HG03060 (cell line): ENCODE data around the gene BANF2.

Experiments used
- ATAC-seq: cut with Tn5 transposase; IDR thresholded peaks from one replicate; pipeline ENCODE4 v1.9.1; 2021; ENCODE audit warnings: low read depth, moderate number of reproducible peaks; ENCODE audit not compliant: unreplicated experiment

The BANF2 gene

DNA sequence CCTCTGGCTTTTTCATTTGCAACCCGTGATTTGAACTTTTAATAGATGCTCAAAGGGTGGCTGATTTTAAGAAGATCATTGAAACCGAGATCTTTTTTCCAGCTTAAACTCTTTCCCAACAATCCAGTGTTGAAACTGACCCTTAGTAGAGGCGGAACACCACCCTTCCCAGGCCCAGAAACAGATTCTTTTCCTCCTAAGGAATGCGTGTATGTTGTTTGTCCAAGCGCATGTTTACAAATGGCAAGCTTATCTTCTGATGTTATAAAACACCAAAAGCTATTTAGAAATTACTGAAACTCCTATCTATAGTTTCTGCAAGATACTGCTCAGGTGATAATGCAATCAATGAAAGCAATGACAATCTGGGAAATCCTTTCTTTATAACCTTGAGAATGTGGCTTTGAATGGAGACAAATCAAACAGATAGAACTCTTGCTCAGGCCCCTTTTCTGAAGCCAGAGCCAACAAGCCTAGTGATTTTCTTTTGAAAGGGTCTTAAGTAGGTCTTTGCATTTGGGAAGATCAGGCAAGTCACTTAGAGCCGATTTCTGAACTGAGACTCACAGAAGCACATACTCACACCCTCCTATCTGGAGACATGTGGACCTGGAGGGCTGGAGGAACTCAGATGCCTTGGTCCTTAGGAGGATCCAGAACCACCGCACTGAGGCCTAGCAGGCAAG, 9.1 kb downstream of the BANF2 start:
- no peak for ATAC-seq

DNA sequence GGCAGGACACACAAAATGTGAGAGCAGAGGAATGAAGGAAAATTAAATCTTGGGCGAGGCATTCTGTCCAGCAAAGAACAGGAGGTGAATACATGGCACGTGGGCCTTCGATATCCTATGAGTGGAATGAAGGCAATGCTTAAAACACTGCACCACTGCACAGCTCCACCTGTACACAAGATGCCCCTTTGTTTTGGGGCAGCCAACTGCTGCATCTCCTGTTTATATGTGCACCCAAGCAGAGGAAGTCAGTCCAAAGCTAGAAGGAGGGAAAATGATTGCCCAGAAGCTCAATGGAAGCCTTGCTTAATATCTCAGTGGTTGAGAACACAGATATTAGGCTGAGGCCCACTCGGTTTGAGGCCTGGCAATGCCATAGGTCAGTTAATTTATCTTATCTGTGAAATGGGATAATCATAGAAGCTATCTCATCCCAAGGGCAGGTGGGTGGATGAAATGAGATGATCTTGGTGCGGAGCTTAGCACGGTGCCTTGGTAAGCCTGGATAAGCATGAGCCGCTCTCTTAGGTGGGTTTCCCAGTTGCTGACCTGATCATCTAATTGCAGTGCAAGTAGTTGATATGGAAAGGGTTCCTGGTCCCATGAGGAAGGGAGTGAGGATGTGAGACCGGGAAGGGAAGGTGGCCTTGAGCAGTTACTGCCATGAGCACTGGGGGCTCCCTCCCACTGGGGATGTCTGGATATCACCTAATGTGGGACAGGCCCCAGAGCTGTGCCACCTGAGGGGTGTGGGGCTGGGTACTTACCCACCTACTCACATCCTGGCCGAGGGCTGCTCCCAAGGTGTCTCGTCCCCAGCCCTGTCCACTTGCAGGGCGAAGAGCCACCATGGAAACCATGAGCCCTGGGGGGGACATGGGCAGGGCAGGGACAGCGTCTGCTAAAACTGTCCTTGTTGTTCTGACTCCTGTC, 9.9 kb downstream of the BANF2 start:
- no peak for ATAC-seq

DNA sequence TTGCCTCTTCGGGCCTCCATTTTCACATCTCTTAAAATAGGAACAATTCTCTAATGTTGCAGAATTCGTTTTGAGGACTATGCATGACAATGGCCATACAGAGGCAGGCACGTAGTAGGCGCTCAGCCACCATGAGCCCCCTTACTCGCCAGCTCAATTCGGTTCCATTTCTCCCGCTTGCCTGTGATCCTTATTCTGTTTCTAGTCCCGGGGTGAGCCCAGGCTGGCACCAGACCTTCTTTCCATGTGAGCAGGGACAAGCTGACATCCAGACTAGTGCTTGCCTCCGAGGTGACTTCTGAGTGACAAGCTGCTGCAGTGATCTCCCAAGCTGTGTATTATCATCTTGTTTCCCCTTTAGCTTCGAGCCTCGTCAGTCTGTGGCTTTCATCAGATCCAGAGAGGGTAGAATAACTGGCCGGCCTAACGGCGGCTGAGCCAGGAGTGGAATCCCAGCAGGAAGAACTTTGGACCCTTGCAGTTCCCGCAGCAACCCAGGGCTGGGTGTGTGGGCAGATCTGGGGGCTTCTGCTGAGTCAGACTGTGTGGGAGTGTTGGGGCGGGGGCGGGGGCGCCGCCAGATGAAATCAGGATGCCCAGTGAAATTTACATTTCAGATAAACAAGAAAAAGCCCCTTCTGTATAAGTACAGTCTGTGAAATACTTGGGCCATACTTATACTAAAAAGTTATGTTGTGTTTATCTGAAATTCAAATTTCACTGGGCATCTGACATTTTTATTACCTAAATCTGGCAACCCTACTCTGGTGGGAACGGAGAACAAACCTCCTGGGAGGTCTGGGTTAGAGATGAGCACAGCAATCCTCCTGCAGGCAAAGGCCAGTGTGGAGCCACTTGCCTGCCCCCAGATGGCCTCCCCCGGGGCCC, 10.9 kb downstream of the BANF2 start:
- ATAC-seq: no peak

DNA sequence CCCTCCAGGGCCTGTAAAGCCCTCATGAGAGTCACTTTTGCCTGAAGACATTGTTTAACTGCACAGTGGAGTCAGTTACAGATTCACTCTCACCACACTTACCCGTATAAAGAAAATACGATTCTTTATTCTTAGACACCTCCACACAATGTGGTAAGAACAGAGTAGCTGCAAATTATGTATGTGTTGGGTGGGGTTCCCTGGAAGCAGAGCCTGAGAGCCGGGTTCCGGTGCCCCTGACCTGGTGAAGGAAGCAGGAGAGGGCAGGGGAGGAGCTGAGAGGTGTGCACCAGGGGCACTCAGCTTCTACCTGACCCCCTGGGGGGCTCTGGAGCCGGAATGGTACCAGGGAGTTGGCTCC, 11.5 kb downstream of the BANF2 start:
- ATAC-seq: no peak

DNA sequence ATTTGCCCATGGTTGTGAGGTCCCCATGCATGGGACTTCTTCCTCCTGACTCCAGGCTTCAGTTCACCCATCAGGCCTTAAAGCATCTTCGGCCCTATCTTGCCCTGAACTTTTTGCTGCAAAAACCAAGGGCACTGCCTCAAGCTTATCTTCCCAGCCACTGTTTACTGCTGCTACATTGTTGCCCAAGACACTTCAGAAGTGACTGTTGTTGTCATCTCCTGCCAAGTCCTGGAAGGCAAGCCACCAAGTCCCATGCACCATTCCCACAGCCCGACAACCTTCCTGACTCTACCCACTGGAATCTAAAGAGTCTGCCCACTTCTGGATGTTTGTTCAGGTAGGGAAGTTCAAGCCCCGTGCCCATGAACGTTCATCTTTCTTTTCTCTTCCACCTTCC, 12.4 kb downstream of the BANF2 start:
- no peak for ATAC-seq

DNA sequence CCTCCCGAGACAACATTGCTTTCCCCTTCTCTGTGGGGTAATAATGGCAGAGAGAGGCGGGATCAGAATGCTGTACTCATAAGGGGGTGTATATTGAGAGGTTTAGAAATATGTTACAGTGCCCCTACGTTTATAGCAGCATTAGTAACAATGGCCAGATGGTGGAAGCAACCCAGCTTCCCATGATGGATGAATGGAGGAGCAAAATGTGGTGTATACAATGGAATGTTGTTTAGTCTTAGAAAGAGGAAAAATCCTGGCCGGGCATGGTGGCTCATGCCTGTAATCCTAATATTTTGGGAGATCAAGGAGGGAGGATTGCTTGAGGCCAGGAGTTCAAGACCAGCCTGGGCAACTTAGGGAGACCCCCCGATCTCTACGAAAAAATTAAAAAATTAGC, 12.9 kb downstream of the BANF2 start:
- no peak for ATAC-seq

DNA sequence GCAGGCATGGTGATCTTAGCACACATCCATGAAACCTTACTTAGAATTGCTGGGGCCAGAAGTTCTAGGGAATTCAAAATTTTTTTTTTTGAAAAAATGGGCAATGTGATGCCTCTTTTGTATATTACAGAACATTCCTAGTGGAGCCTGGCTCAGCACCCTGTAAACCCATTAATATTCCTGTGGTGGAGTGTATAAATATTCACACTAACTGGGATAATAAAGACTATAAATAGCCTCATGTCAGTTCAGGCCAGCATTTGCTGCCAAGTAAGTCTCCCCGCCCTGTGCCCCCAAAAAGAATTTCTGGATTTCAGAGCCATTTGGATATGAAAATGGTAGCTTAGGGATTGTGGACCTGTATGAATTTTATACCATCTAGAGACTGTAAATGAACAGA, 14.8 kb downstream of the BANF2 start:
- ATAC-seq: no peak

DNA sequence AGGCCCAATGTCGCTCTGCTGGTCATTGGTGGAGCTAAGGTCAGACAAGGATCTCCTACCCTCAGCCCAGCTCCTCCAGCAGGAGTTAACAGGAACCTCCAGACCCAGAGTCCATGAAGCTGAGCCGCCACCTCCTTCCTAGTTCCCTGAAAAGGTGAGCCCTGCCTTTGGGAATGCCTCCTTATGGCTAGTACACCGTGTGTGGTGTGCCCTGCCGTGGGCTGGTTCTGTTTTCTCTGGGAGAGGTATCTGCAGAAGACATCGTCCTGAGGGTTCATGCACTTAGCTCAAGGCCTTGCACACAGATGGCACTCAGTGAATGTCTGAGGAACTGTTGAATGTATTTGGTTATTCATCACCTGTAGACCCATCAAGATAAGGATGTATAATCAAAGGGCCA, 15.3 kb downstream of the BANF2 start:
- ATAC-seq: no peak

DNA sequence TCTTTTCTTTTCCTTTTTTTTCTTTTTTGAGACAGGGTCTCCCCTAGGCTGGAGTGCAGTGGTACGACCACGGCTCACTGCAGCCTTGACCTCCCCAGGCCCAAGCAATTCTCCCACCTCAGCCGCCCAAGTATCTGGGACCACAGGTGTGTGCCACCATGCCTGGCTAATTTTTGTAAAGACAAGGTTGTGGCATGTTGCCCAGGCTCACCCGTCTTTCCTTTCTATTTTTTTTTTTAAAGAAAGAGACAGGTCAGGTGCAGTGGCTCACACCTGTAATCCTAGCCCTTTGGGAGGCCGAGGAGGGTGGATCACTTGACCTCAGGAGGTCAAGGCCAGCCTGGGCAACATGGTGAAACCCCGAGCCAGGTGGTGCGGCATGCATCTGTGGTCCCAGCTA, 16.6 kb downstream of the BANF2 start:
- no peak for ATAC-seq

DNA sequence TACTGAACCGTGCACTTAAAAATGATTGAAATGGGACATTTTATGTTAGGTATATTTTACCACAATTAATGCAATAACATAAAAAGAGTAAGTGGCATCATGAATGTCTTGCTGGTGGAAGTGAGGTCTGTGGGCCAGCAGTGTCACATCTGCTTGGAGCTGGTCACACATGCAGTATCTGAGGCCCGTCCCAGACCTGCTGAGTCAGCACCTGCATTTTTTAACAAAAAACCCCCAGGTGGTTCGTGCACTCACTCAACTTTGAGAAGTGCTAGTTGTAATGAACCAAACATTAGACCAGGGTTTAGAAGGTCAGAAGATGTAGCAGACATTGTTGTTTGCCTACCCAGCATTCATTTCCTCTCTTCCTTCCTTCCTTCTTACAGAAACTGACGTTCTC, 21.0 kb downstream of the BANF2 start:
- ATAC-seq: no peak

DNA sequence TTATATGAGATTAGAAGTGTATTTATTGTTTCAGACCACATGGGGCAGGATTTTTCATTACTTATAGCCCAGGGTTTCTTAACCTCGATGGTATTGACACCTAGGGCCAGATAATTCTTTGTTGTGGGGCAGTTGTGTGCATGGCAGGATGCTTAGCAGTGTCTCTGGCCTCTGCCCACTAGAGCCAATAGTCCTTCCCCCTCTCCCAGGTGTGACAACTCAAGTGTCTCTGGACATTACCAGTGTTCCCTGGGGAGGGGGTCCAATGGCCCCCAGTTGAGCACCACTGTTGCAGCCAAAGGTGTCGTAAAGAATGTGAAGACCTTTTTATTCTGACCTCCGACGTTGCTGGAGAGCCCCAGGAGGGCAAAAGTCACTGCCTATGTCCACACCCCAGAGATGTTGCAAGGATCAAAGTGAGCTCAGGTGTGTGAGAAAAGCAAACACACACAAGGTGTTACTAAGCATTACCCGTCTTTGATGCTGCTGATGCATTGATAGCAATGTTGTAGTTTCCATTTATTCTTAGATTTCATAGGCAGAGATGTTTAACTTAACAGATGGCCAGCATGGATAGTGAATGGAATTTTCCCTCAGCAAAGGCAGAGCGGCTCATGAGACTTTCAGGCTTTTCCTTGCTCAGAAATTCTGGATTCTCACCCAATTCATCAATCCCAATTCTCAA, 22.2 kb downstream of the BANF2 start:
- no peak for ATAC-seq

DNA sequence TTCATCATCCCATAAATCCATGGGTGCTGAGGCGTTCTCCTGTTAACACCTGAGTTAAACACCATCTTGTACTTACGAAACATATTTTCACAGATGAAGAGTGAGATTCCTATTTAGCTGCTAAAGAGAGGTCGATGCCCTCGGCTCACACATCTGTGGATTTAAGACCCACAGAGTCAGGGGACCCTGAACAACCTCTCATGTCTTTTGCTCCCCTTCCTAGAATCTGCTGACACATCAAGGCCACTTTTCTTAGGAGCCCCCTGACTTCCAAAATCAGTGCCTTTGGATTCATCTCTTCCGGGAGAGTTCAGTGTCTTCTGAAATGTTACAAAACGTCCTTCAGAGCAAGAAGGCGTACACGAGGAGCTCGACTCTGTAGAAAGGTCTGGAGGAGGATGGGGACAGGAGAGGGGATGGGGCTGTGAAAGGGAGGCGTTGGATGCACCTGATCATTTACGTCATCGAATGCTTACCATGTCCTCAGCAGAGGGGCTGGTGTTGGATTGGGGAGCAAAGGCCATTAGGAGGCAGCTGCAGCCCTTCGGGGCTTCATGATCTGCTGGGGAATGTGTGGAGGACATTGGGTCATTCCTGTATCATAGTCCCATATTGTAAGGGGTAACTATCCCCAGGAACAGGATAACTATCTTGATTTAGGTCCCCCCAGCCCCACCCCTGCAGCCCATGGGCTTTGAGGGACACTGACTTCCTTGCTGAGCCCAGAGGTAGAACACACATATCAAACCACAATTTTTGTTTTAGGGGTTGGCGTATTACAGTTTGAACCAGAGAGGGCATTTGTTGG, 22.9 kb downstream of the BANF2 start:
- ATAC-seq: no peak

DNA sequence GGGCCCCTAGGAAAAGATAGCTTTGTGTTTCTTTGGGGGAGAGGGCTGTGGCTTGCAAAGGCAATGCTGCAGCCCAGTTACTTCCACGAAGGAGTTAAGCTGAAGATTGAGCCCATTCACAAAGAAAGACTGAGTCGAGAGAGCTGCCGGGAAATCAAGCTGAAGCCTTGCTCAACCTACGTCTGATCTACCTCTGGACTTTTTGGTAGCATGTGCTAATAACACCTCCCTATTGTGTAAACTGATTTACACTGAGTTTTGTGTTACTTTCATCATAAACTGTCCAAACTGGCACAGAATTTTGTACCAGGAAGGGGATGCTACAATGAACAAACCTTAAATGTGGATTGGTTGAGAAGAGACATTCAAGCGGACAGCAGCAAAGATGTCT, 23.5 kb downstream of the BANF2 start:
- no peak for ATAC-seq

DNA sequence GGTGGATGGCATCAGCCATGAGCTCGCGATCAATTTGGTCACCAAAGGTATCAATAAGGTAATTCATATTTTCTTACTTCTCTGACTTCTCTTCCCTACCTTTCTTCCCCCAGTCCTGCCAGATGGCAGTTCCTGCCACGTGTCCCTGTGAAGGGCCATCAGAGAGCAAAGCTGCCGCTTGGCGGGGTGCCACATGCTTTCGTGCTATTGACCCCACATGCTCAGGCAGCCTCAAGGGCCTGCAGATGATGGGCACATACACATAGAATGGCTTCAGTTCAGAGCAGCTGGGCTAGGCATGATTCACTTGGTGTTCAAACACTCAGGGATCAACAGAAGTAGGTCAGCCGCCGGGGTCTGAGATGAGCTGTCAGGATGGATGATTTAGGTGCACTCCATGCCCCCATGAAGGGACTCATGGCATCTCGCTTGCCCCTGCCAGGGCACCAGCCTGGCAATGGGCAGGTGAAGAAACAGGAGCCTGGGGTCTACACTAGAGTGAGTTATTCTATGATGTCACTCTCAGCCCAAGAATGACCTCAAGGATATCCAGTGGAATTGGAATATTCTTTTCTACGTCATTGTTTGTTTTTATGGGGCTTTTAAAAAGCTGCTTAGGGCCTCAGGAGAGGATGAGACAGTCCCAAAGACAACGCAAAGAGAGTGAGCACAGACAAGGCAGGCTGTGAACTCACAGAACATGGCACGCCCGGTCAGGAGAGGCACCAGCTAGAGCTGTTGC, 25.5 kb downstream of the BANF2 start:
- no peak for ATAC-seq

DNA sequence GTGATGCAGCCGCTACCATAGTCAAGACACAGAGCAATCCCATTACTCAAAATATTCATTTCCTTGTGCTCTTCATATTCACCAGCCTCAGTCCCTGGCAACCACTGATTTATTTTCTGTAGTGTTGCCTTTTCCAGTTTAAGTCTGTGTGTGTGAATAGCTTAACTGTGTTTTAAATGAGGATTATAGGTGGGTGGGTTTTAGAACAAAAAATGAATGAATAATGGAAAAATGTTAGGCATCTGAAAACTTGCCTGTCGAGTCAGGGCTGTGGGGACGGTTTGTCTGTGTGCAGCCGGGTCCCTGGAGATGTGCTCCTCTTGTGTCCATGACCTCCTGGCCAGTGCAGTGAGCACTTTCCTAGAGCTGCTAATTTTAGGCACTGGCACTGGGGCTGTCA, 27.1 kb downstream of the BANF2 start:
- no peak for ATAC-seq

DNA sequence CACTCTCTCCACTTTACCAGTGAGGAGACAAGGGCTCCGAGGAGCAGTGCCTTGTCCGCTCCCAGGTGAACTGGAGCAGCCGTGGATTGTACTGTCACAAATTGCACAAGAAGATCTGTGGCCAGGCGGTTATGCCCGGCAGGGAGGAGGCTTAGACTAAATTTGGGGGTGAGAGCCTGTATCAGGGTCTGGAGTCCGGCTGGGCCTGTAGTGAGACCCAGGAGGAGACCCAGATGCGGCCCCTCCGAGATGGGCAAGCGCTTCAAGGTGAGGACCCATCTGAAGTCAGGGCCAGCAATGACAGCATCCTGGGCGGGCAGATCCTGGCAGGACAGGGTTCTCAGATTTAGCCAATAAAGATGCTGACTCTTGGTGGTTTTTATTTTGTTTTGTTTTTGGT, 27.6 kb downstream of the BANF2 start:
- ATAC-seq: no peak

DNA sequence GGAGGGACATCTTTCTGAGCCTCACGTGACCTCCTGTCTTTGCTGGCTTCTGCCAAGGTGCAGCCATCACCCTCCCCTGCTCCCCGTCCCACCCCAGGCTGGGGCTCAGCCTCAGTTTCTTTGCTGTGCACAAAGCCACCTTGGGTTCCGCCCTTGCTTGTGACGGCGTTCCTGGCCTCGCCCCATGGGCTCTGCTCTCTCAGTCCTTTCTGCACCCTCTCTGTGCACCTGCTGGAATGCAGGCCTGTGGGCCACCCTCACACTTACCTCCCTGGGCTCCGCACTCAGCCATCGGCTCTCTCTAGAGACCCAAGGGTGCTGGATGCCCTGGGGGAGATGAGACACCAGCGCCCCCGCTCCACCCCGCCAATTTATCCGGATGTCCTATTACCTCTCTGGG, 28.3 kb downstream of the BANF2 start:
- ATAC-seq: no peak

DNA sequence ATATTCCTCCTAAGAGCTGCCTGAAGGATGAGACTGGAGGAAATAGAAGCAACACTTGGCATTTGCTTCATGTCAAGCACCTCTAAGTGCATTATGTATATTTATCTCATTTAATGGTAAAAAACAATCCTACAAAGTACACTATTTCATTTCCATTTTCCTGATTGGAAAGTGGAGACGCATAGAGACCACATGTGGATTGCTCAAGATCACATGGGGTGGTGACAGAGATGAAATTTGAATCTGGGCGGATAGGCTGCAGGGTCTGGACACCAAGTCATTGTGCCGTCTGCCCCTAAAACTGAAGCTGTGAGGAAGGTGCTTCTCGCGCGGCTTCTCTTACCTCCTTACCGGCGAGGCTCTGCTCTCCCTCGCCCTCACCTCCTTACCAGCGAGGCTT, 30.3 kb downstream of the BANF2 start:
- no peak for ATAC-seq

DNA sequence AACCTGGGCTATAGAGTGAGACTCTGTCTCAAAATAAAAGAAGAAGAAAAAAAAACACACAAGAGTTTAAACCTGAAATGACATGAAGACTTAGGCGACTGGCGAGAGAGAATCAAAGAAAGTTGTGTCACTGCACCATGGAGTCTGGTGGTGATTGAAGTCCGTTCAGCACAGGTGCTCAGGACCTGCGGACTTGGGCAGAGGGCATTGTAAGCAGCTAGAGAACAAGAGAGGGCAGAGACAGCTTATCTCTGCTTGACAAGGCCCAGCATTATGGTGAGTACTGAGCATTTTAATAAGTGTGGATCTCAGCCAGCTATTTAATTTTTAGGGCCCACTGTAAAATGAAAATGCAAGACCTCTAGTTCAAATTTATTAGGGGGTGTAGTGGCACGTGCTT, 31.5 kb downstream of the BANF2 start:
- ATAC-seq: no peak
